Loucy (cell line): ENCODE data around the gene PPID.
"Not testable (repeated sequence)": the region's sequence is repeated elsewhere in the genome, so short reads cannot be mapped to it uniquely, and the experiment has no call there.

ENCODE experiments used
- H2AFZ ChIP-seq: fragments of 200-600 bp; sonication (generic); 2 replicates; pipeline ENCODE4 v1.6.0; 2016; ENCODE audit warnings: antibody characterized with exemption, mild to moderate bottlenecking, low read length, moderate library complexity
- H3F3A ChIP-seq: fragments of 200-600 bp; 2 replicates; pipeline ENCODE4 v1.6.0; 2016; ENCODE audit warnings: antibody characterized with exemption, low read depth, mild to moderate bottlenecking
- H3K27me3 ChIP-seq: fragments of 200-600 bp; sonication (generic); 2 replicates; pipeline ENCODE4 v1.6.1; 2014; ENCODE audit warnings: low read length, mild to moderate bottlenecking; ENCODE audit not compliant: insufficient read depth, poor library complexity, severe bottlenecking
- H3K36me3 ChIP-seq: fragments of 200-600 bp; sonication (generic); 2 replicates; pipeline ENCODE4 v1.6.1; 2016; ENCODE audit warnings: low read length; ENCODE audit not compliant: insufficient read depth
- H3K4me1 ChIP-seq: fragments of 200-600 bp; sonication (generic); 2 replicates; pipeline ENCODE4 v1.5.1; 2014; ENCODE audit warnings: low read length, mild to moderate bottlenecking; ENCODE audit not compliant: insufficient read depth, poor library complexity, severe bottlenecking
- H3K4me2 ChIP-seq: fragments of 200-600 bp; sonication (generic); 2 replicates; pipeline ENCODE4 v1.6.0; 2014; ENCODE audit warnings: antibody characterized with exemption, low read length, low read depth, mild to moderate bottlenecking; ENCODE audit not compliant: poor library complexity, severe bottlenecking
- H3K4me3 ChIP-seq: fragments of 200-600 bp; sonication (generic); 2 replicates; pipeline ENCODE4 v1.5.1; 2014; ENCODE audit warnings: low read length, mild to moderate bottlenecking, mixed read lengths; ENCODE audit not compliant: poor library complexity, severe bottlenecking
- H3K79me2 ChIP-seq: fragments of 200-600 bp; sonication (generic); 2 replicates; pipeline ENCODE4 v1.6.1; 2014; ENCODE audit warnings: low read length; ENCODE audit not compliant: insufficient read depth
- H3K9ac ChIP-seq: fragments of 200-600 bp; sonication (generic); 2 replicates; pipeline ENCODE4 v1.6.0; 2014; ENCODE audit warnings: mild to moderate bottlenecking, low read depth, low read length, moderate library complexity; ENCODE audit not compliant: poor library complexity, severe bottlenecking
- H3K9me2 ChIP-seq: fragments of 200-600 bp; sonication (generic); replicated peaks from 2 replicates; pipeline ENCODE4 v1.6.1; 2016; ENCODE audit warnings: low read depth, low read length, mixed read lengths
- H3K9me3 ChIP-seq: fragments of 200-600 bp; sonication (generic); 2 replicates; pipeline ENCODE4 v1.6.1; 2014; ENCODE audit warnings: mild to moderate bottlenecking, antibody characterized with exemption, low read length, low read depth; ENCODE audit not compliant: insufficient read depth
- H4K20me1 ChIP-seq: fragments of 200-600 bp; sonication (generic); 2 replicates; pipeline ENCODE4 v1.6.0; 2014; ENCODE audit warnings: antibody characterized with exemption, low read length, mild to moderate bottlenecking; ENCODE audit not compliant: insufficient read depth, poor library complexity, severe bottlenecking
- CTCF ChIP-seq: fragments of 200-600 bp; sonication (generic); conservative IDR thresholded peaks from 2 replicates; pipeline ENCODE4 v1.5.1; 2014; ENCODE audit warnings: mild to moderate bottlenecking, antibody characterized with exemption, low read length
- EZH2phosphoT487 ChIP-seq: fragments of 200-600 bp; IDR thresholded peaks from 2 replicates; pipeline ENCODE4 v1.6.1; 2018; ENCODE audit warnings: antibody characterized with exemption, mild to moderate bottlenecking, moderate library complexity, borderline replicate concordance

Gene PPID

GRCh38 chr4:158667651-158668198 is 55.5 kb downstream of the PPID start:
- peak overlapping the region; percentile 93 for H3K4me2 ChIP-seq
- H3K27me3 ChIP-seq, result no peaks in the 10 kb centered on the region
- H3K79me2 ChIP-seq, result peaks cover 54% of the 10 kb centered on the region
- H3F3A ChIP-seq, result no peaks in the 10 kb centered on the region; the same call in 1 of the 2 replicates
- H4K20me1 ChIP-seq, result peaks cover 41% of the 10 kb centered on the region
- no peak overlapping the region for H2AFZ ChIP-seq
- peaks cover 33% of the 10 kb centered on the region for H3K4me1 ChIP-seq
- no peaks in the 10 kb centered on the region for H3K9me3 ChIP-seq
- H3K4me3 ChIP-seq, result peak overlapping the region; percentile 88
- 0 out of 2 replicates have a peak, but pooled peaks cover 5% of the 10 kb centered on the region for H3K36me3 ChIP-seq
- H3K9ac ChIP-seq, result no peak overlapping the region
- TF ChIP-seq CTCF, result peak; percentile 70
- no peak for TF ChIP-seq EZH2phosphoT487
- no peaks in the 10 kb centered on the region for H3K9me2 ChIP-seq

DNA sequence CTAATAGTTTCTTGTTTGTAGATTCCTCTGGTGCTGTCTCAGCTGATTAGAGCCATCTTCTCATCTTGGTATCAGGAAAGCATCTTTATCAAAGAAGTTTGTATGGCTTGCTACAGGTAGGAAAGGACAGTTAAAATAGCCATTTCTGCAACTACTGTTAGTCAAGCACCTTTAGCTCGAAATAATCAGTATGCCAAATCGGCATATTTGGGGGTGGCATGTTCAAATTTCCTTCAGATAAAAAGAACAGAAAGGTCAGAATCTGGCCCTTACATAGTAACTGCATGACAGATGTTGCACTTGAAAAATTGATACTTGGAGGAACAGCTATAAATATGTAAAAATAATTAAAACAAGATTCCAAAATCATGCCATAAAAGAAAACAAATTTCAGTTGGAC is 56.3 kb downstream of the PPID start:
- Histone ChIP-seq H3K4me3 (peak overlapping the region; percentile 88), H3K9me2 (no peaks in the 10 kb centered on the region), H4K20me1 (peaks cover 41% of the 10 kb centered on the region), H3K9ac (no peak overlapping the region), H3K27me3 (no peaks in the 10 kb centered on the region), H3K36me3 (0 out of 2 replicates have a peak, but pooled peaks cover 5% of the 10 kb centered on the region), H3K9me3 (no peaks in the 10 kb centered on the region), H3F3A (no peaks in the 10 kb centered on the region; the same call in 1 of the 2 replicates), H2AFZ (no peak overlapping the region), H3K4me1 (peaks cover 30% of the 10 kb centered on the region), H3K79me2 (peaks cover 54% of the 10 kb centered on the region), H3K4me2 (peak overlapping the region; percentile 93)
- no peak for TF ChIP-seq EZH2phosphoT487

DNA sequence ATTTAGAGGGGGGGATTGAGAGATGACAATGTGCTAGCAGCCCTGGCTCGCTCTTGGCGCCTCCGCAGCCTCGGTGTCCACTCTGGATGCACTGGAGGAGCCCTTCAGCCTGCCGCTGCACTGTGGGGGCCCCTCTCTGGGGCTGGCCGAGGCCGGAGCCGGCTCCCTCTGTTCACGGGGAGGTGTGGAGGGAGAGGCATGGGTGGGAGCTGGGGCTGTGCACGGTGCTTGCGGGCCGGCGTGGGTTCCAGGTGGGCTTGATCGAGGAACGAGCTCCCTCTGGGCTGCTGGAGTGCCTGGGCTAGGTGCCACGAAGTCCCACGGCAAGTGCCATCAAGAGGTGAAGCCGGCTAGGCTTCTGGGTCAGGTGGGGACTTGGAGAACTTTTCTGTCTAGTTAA is 58.4 kb downstream of the PPID start:
- no peak overlapping the region for H3K4me3 ChIP-seq
- TF ChIP-seq CTCF (no peak), EZH2phosphoT487 (no peak)

GRCh38 chr4:158663707-158664625 is 59.2 kb downstream of the PPID start:
- H3K36me3 ChIP-seq, H2AFZ ChIP-seq, H3K4me2 ChIP-seq, H3K4me3 ChIP-seq, H3K27me3 ChIP-seq, H3K9me2 ChIP-seq, H3K9me3 ChIP-seq, H3K9ac ChIP-seq, H3F3A ChIP-seq: not testable (repeated sequence)
- Histone ChIP-seq H4K20me1 (peaks cover 24% of the 10 kb centered on the region), H3K4me1 (peaks cover 19% of the 10 kb centered on the region), H3K79me2 (peaks cover 27% of the 10 kb centered on the region)

More for the DNA sequence above, 58.4 kb downstream of the PPID start:
- no peaks in the 10 kb centered on the region for H3K27me3 ChIP-seq
- no peak overlapping the region for H3K9ac ChIP-seq
- H3K4me1 ChIP-seq, result peaks cover 23% of the 10 kb centered on the region
- no peak overlapping the region for H2AFZ ChIP-seq
- peaks cover 32% of the 10 kb centered on the region for H4K20me1 ChIP-seq
- H3F3A ChIP-seq, result no peaks in the 10 kb centered on the region; the same call in 1 of the 2 replicates
- peaks cover 35% of the 10 kb centered on the region for H3K79me2 ChIP-seq
- H3K9me2 ChIP-seq, result no peaks in the 10 kb centered on the region
- H3K9me3 ChIP-seq, result no peaks in the 10 kb centered on the region
- no peak overlapping the region for H3K4me2 ChIP-seq
- 0 out of 2 replicates have a peak, but pooled peaks cover 5% of the 10 kb centered on the region for H3K36me3 ChIP-seq

DNA sequence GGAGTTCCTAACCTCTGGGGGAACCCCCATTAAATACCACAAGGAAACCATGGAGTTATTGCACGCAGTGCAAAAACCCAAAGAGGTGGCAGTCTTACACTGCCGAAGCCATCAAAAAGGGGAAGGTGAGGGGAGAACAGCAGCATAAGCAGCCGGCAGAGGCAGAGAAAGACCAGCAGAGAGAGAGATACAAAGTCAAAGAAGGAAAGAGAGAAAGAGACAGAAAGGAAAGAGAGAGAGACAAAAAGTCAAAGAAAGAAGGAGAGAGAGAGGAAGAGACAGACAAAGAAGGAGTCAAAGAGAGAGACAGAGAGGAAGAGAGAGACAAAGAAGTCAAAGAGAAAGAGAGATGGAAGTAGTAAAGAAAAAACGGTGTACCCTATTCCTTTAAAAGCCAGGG is 59.9 kb downstream of the PPID start:
- not testable (repeated sequence) for H3F3A ChIP-seq, H3K36me3 ChIP-seq, H3K27me3 ChIP-seq, H2AFZ ChIP-seq, H3K4me2 ChIP-seq, H3K9me2 ChIP-seq, H3K9me3 ChIP-seq, H3K4me3 ChIP-seq, H3K9ac ChIP-seq
- Histone ChIP-seq H4K20me1 (peaks cover 17% of the 10 kb centered on the region), H3K4me1 (peaks cover 12% of the 10 kb centered on the region), H3K79me2 (peaks cover 20% of the 10 kb centered on the region)
